HepG2 (cell line): ENCODE data around the gene ARPC1B. TPM values are rescaled to one million over a fixed set of nuclear protein-coding genes. Genes with fewer than 3 reads are reported as not detected.

ENCODE experiments used
- AHDC1 ChIP-seq: sonication (generic); formaldehyde crosslinking; IDR thresholded peaks from 2 replicates; pipeline ENCODE4 v1.5.1; 2020; ENCODE audit warnings: mild to moderate bottlenecking, missing genetic modification reagents, borderline replicate concordance
- DR1 ChIP-seq: sonication (generic); formaldehyde crosslinking; IDR thresholded peaks from 2 replicates; pipeline ENCODE4 v1.8.0; 2021; ENCODE audit warnings: mild to moderate bottlenecking, missing genetic modification reagents, inconsistent platforms
- ELF4 ChIP-seq: sonication (generic); formaldehyde crosslinking; IDR thresholded peaks from 2 replicates; pipeline ENCODE4 v1.5.0; 2020; ENCODE audit warnings: missing genetic modification reagents, mild to moderate bottlenecking, moderate library complexity, borderline replicate concordance
- KLF9 ChIP-seq: IDR thresholded peaks from 2 replicates; pipeline ENCODE4 v1.6.1; 2016; ENCODE audit warnings: low read depth
- MBD4 ChIP-seq: IDR thresholded peaks from 2 replicates; pipeline ENCODE4 v1.6.1; 2012; ENCODE audit warnings: low read length, inconsistent platforms, borderline replicate concordance
- SMARCE1 ChIP-seq: fragments of 450-650 bp; IDR thresholded peaks from 2 replicates; pipeline ENCODE4 v1.6.1; 2017; ENCODE audit warnings: borderline replicate concordance
- SOX6 ChIP-seq, 2 experiments: fragments of 450-650 bp in 1 of 2; sonication (generic) in 1 of 2; formaldehyde crosslinking in 1 of 2; IDR thresholded peaks; 2 replicates each; pipeline versions ENCODE4 v1.4.0 to v1.6.1; 2017 to 2020; ENCODE audit warnings: antibody characterized with exemption in 1 of 2, mild to moderate bottlenecking in 1 of 2, missing genetic modification reagents in 1 of 2
- SP5 ChIP-seq: IDR thresholded peaks from 2 replicates; pipeline ENCODE4 v1.6.1; 2016; ENCODE audit warnings: low read depth, borderline replicate concordance
- SYNCRIP ChIP-seq: fragments of 200-400 bp; formaldehyde crosslinking; IDR thresholded peaks from 2 replicates; pipeline ENCODE4 v1.6.1; 2018; ENCODE audit warnings: mild to moderate bottlenecking, low read depth, low read length; ENCODE audit not compliant: insufficient read depth
- THYN1 ChIP-seq: sonication (generic); formaldehyde crosslinking; IDR thresholded peaks from 2 replicates; pipeline ENCODE4 v1.8.1; 2023; ENCODE audit warnings: low read depth, mild to moderate bottlenecking, moderate library complexity, missing genetic modification reagents, borderline replicate concordance
- ZNF513 ChIP-seq: sonication (generic); formaldehyde crosslinking; conservative IDR thresholded peaks from 2 replicates; pipeline ENCODE4 v1.5.0; 2020; ENCODE audit warnings: missing genetic modification reagents
- ZNF543 ChIP-seq: sonication (generic); formaldehyde crosslinking; IDR thresholded peaks from 2 replicates; pipeline ENCODE4 v1.4.0; 2020; ENCODE audit warnings: mild to moderate bottlenecking, missing genetic modification reagents
- ZNF616 ChIP-seq: sonication (generic); formaldehyde crosslinking; IDR thresholded peaks from 2 replicates; pipeline ENCODE4 v1.5.0; 2020; ENCODE audit warnings: low read depth, mild to moderate bottlenecking, missing genetic modification reagents
- ZNF724P ChIP-seq: sonication (generic); formaldehyde crosslinking; IDR thresholded peaks from 2 replicates; pipeline ENCODE4 v1.8.0; 2022; ENCODE audit warnings: missing genetic modification reagents, borderline replicate concordance
- ZSCAN21 ChIP-seq: sonication (generic); formaldehyde crosslinking; IDR thresholded peaks from 2 replicates; pipeline ENCODE4 v1.8.0; 2022; ENCODE audit warnings: mild to moderate bottlenecking, missing genetic modification reagents, moderate library complexity, borderline replicate concordance
- polyA plus RNA-seq, 8 experiments: library from polyadenylated mRNA; depleted of rRNA in 3 of 8; stranded (reverse) in 7 of 8; unstranded in 1 of 8; fragments of >200 nt; fragmentation: Illumina TruSeq in 4 of 8; extraction: Trizol in 4 of 8; gene quantifications; 2 replicates each; pipeline versions ENCODE4 v1.2.1 to v1.2.3, GENCODE V29; 2011 to 2016; ENCODE audit warnings: low read depth in 4 of 8, missing spikeins in 1 of 8, mixed read lengths in 1 of 8; ENCODE audit not compliant: insufficient read depth in 1 of 8
- total RNA-seq, 5 experiments: library from RNA; depleted of rRNA; stranded (reverse); fragments of >200 nt; fragmentation: Illumina TruSeq; extraction: Trizol; gene quantifications; 2 replicates each; pipeline ENCODE4 v1.2.3, GENCODE V29; 2016; ENCODE audit warnings: low read depth in 1 of 5
- TF ChIP-seq, protein P1 (sequence below): sonication (generic); formaldehyde crosslinking; IDR thresholded peaks from 2 replicates; pipeline ENCODE4 v1.5.1; 2020; ENCODE audit warnings: missing genetic modification reagents, mild to moderate bottlenecking, borderline replicate concordance

Gene ARPC1B
- total and polyA plus RNA-seq, 2 of the 13 experiments (the other 11 are each of a cell fraction or from before 2014, with no cell fraction given): 72.9 to 89.1 TPM

GRCh38 chr7:99375070-99375807 is 709 bp downstream of the ARPC1B start (continued):
- TF ChIP-seq THYN1 (no peak), AHDC1 (no peak), SMARCE1 (no peak), SYNCRIP (no peak), KLF9 (CRISPR knock-in tag) (no peak), MBD4 (no peak), SOX6 (IDR thresholded peaks at IDR 0.05) (no peak), SOX6 (CRISPR knock-in tag; IDR thresholded peaks at IDR 0.05) (no peak), ZNF513 (CRISPR knock-in tag) (no peak), ZSCAN21 (no peak), DR1 (no peak), ZNF543 (no peak), ZNF724P (CRISPR knock-in tag) (peak; percentile 38; the same call in 1 of the 2 replicates), ZNF616 (CRISPR knock-in tag) (no peak), SP5 (CRISPR knock-in tag) (peak; percentile 84), ELF4 (CRISPR knock-in tag) (no peak)
- TF ChIP-seq, protein P1, sequence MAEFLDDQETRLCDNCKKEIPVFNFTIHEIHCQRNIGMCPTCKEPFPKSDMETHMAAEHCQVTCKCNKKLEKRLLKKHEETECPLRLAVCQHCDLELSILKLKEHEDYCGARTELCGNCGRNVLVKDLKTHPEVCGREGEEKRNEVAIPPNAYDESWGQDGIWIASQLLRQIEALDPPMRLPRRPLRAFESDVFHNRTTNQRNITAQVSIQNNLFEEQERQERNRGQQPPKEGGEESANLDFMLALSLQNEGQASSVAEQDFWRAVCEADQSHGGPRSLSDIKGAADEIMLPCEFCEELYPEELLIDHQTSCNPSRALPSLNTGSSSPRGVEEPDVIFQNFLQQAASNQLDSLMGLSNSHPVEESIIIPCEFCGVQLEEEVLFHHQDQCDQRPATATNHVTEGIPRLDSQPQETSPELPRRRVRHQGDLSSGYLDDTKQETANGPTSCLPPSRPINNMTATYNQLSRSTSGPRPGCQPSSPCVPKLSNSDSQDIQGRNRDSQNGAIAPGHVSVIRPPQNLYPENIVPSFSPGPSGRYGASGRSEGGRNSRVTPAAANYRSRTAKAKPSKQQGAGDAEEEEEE (CRISPR knock-in tag): no peak
